HG03095 (cell line): ENCODE data around the gene MAX.

ENCODE experiments used
- ATAC-seq: cut with Tn5 transposase; IDR thresholded peaks from one replicate; pipeline ENCODE4 v1.9.1; 2021; ENCODE audit warnings: moderate library complexity; ENCODE audit not compliant: unreplicated experiment

The MAX gene, protein sequence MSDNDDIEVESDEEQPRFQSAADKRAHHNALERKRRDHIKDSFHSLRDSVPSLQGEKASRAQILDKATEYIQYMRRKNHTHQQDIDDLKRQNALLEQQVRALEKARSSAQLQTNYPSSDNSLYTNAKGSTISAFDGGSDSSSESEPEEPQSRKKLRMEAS

DNA sequence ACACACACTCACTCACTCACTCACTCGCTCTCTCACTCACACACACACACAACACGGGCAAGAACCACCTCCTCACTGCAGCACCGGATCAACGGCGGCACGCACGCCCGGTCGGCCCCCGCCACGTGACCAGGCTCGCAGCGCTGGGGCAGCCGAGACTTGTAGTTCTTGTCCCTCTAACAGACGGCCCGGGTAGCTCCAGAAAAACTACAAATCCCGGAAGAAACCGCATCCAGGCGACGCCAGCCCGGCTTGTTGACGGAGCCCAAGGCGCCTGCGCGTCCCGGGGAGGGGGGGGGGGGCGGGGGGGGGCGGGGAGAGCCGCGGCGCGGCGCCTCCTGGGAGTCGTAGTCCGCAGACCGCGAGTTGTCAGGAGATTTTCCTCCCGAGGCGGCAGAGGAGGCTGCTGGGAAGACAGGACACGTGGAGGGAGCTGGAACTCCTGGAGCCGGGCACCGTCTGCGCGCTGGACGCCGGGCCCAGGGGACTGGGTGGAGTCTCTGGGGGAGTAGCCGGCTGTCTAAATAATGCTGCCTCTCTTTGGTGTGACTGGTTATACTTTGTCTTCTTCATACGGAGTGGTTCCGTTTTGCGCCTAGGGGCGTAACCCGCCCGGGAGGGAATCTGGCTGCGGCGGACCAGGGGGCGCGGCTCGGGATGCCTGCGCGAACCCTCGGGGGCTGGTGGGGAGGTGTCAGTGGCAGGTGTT, at the start of gene MAX:
TSS of gene MAX (minus strand) at position 77 of the 709 bp plus-strand sequence. CDS start 178 bp downstream, outside the sequence.
- ATAC-seq, result peak; percentile 83

DNA sequence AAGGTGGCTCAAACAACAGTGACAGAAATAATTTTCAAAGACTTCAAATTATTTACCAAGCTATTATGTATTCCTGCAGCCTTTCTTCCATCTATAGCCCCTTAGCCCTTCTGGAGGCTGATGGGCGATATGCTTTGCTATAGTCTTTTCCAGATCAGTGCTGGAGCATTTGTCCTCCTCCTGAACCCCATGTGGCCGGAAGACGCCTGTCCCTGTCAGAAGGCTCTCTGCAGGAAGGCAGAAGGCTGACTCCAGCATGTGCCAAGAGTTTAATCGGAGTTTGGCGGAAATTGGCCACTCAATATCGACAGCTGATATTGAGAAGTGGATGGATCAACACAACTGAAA, 49.3 kb upstream of the MAX start:
- no peak for ATAC-seq

DNA sequence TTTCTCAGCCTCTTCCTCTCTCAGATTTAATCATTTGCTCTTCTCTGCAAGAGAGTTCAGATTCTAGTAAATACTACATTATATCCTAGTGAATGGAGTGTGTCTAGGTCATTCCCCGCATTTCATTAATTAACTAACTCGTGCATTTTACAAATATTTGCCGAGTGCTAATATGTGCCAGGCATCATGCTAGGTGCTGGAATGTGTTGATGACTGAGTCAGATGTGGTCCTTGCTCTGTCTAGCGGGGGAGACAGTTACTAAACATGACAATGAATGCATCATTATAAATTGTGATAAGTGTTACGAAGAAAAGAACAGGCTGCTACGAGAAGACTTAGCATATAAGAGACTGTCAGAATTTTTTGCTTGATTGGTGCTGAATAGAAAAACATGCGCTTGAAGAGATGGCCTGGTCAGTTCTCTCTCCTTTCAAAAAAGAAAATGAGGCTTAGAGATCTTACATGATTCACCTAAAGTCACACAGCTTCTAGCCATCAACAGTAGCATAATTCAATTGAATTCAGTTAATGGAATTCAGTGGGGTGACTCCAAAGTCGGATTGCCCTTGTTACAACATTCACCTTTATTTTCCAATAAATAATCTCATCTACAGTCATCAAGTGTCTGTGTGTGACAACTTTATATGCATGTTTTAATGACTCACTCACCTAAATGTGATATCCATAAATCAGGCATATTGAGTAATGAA, 48.7 kb upstream of the MAX start:
- no peak for ATAC-seq

DNA sequence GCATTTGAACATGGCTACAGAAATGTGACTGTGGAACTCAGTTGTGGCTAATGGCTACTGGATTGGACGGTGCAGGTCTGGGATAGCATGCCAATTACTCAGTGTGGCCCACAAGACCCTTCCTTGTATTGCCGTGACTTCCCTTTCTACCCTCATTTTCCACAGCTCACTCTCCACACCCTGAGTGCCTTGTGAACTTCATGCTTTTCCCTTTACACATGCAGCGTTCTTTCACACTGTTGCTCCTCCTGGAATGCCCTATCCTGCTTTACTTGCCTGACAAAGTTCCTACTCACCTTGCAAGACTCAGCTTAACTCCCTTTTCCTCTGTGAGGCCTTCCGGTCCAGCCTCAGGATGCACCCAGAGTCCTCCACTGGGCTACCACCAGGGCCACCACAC, 46.8 kb upstream of the MAX start:
- ATAC-seq, result no peak

DNA sequence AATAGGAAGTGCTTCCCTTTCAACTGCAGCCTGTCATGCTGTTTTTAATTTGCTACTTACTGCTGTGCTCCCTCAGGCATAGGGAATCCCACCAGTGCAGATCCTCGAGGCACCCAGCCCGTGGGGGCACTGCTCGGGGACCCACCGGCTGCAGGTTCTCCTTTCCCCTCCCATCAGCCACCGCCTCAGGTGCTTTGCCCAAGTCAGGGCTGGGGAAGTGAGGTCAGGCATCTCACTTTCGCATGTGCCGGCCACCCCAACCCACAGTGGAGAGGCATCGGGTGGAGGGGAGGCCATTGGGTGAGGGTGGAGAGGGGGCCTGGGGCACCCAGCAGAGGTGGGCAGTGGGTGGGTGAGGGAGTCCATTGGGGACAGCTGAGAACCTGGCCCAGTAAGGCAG, 41.9 kb upstream of the MAX start:
- no peak for ATAC-seq

DNA sequence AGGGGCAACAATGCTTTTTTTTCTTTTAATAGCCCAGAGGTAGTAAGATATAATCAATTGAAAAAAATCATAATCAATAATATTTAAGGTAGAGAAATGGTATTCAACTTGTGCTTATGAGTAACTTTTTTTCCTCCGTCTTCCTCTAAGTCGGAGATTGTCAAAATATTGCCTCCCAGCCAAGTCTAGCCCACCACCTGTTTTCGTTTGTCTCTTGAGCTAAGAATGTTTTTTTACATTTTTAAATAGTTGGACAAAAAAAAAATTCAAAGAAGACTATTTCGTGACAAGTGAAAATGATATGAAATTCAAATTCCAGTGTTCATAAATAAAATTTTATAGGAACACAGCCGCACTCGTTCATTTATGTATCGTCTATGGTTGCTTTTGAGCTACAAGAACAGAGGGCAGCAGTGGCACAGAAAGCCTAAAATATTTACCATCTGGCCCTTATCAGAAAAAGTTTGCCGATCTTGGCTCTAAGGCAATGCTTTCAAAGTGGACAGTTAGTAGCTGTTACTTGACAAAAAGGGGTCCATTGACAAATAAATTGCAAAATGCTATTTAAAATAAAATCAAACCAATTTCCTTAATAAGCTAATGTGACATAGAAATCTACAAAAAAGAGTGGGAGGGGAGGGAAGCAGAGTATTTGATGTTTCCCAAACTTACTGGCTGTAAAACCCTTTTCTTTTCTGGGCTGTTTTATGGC, 40.8 kb upstream of the MAX start:
- no peak for ATAC-seq

DNA sequence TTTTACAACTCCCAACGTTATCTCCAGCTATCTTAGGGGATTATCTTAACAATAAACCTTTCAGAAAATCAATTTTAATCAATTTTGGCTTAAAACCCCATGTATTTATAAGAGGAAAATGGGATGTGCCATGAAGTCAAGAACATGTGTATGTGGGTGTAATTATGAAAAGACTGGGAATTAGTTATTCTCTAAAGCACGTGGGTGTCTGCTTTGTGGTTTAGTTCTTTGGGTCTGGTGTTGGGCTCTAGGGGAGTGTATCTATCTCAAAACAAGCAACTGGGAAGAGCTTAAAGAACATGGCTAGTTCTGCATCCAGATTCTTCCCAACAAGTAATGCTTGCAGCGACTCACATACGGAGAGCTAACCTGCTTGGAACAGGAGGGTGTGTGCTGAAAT, 40.1 kb upstream of the MAX start:
- ATAC-seq, result no peak

DNA sequence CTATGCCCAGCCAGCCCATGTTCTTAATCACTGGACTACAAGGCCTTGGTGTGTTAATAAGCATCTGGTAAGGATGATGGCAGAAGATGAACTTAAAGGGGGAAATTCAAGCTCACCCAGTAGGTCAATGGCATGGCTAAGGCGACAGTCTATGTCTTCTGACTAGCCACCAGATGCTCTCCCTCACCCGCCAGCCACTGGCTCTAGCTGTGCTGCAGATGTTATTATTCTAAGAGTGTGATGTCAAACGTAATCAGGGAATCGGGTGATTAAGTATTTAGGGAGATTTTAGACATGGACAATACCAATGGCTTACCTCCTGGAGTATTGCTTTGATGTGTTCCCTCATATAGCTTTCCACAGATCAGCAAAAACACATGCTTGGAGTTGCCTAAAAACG, 39.2 kb upstream of the MAX start:
- ATAC-seq, result no peak

DNA sequence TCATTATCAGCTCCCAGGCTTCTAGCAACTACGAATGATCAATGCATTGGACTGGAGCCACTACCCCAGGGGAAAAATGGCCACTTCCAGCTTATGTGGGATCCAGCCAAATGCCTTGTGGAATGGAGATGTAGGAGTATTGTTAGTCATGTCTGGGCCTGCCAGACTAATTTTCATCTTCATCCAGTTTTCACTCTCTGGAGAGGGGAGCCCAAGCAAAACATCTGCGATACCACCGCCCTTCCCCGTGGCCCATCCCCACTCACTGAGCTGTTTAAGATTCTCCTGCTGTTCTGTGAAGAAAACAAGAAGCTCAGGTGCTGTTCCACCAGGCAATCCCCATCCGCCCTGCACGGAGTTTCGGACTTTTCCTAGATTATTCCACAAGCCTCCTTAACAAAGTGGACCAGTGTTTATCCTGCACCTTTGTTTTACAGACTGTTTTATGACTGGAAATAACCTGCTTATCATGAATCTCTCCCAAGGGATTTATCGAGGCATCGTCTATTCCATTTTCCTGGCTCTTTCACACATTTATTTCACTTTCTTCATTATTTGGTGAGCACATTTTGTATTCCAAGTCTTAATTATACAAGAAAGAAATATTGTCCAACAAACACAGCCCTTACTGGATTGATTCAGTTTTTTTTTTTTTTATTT, 35.5 kb upstream of the MAX start:
- ATAC-seq, result no peak

DNA sequence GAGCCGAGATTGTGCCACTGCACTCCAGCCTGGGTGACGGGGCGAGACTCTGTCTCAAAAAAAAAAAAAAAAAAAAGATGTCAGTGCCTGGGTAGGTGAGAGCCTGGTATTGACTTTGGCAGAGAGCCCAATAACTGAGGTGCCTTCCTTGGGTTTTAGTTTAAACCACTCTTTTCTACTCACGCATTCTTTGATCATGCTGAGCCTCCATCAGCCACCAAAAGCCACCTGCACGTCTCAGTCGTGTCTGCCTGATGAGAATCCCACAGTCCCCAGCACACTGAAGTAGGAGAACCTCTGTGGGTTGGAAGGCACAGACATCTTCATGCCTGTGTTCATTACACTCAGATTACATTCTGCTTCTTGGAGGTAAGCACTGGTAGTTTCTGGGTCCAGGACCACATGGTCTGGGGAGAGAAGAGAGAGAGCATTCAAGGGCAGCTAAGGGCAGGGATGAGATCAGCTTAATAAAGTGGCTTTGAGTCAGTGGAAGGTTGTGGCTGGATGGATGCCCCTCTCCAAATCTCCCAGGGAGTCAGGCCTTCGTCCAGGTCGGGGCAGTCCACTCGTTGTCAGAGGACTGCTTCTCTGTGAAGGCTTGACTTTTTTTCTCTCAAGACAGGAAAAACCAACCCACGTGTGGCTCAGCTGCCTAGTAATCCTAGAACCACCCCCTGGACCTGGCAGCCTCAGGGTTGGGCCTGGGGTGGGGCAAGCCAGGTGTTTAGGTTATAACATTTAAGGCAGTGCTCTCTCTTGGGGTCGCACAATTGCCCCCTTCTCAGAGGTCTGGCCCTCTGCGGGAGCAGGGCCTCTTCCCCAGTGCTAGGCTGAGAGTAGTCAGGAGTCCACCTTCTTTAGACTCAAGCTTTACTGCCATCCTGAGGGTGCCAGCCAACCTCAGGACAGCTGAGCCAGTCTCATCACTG, 32.6 kb upstream of the MAX start:
- ATAC-seq, result no peak

DNA sequence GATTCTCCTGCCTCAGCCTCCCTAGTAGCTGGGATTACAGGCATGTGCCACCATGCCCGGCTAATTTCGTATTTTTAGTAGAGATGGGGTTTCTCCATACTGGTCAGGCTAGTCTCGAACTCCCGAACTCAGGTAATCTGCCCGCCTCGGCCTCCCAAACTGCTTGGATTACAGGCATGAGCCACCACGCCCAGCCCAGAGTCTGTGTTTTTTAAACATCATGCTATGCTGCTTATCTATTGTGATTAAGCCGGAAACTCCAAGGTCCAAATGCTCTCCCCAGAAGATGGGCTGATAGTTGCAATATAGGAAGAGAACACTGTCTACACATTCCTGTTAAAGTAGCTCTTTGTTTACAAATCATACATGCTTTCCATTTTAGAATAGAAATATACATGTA, 30.5 kb upstream of the MAX start:
- no peak for ATAC-seq

DNA sequence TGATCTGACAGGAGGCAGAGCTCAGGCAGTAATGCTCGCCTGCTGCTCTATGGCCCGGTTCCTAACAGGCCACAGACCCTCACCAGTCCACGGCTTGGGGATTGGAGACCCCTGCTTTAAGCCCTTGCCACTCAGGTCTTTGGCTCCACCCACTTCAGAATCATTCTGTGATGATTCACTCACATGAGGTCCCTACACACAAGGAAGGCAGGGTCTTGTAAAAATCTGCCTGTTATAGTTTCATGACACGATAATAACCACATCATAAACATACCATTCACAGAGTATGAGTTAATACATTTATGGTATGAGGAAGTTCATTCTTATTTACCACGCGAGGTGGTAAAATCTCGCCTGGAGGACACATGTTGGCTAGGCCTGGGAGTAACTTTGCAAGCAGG, 29.0 kb upstream of the MAX start:
- ATAC-seq, result no peak

DNA sequence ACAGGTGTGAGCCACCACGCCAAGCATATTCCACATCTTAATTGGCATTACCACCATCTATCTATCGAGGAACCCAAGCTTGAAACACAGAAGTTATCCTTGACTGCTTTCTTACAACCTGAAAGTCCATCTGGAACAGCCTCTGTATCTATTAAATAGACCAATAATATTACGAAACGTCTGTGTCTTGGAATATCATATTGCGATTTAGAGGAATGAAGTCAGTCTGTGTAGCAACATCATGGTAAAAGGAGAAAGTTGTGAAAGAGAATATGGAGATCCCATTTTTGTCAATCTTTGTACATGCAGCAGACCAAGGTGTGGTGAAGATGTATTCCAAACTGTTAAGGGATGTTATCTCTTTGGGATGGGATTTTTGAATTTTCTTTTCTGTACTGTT, 25.8 kb upstream of the MAX start:
- no peak for ATAC-seq

DNA sequence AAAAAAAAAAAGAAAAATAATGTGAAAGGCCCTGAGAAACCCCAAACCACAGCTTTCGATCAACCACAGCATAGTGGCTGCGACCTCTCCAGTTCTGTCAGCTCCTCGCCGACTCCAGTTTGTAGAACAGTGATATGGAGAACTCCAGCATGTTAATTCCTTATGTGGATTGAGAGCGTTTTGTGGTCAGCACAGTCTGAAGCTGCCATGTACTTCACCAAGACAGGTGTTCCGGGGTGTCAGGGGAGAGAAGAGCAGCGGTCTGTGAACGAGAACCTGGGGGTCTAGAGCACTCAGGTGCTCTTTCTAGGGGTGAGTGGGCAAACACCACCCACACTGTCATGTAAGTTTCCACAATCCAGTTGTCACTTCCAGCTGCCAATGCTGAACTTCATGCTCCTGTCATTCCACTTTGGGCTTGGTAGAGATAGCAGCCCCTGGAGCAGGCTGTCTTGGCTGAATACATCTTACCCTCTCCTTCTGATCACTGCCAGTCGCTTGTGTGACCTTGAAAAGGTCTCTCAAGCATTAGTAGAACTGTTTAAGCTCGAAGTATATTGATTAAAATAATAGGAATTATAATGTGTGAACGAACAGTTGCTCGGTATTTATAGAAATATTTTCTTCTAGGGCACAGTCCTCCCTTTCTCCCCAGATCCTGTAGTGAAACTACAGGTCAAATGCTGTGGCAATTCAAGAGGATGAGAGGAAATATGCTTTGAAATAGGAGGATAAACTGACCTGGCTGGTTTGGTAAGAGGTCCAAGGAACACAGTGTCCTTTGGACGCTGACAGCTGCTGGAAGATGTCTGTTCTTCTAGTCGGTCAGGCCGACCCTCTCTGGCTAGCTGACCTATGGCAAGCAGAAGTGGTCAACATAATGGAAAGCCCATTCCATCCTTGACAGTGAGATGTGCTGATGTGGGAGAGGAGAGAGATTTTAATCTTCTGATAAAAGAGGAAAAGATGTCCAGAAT, 15.7 kb upstream of the MAX start:
- no peak for ATAC-seq

DNA sequence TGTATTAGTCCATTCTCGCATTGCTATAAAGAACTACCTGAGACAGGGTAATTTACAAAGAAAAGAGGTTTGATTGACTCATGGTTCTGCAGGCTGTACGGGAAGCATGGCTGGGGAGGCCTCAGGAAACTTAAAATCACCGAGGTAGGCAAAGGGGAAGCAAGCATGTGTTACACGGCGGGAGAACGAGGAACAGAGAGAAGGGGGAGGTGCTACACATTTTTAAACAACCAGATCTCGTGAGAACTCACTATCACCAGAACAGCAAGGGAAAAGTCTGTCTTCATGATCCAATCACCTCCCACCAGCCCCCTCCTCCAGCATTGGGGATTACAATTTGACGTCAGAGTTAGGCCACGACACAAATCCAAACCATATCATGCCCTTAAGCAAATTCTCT, 13.3 kb upstream of the MAX start:
- no peak for ATAC-seq

DNA sequence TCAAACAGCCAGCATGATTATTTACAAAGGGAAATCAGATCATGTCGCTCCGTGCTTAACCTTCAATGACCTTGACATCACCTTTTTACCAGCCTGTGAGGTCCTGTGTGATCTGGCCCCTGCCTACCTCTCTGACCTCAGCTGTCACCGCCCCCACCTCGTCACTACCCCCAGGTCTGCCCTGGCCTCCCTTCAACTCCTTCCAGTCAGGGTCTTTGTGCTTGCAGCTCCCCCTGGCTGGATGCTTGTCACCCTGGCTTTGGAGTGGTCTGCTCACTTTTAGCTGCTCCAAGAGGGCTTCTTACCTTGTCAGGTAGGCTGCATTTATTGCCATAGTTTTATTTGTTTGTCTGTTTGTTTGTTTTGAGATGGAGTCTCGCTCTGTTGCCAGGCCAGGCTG, 8.2 kb upstream of the MAX start:
- ATAC-seq, result no peak

DNA sequence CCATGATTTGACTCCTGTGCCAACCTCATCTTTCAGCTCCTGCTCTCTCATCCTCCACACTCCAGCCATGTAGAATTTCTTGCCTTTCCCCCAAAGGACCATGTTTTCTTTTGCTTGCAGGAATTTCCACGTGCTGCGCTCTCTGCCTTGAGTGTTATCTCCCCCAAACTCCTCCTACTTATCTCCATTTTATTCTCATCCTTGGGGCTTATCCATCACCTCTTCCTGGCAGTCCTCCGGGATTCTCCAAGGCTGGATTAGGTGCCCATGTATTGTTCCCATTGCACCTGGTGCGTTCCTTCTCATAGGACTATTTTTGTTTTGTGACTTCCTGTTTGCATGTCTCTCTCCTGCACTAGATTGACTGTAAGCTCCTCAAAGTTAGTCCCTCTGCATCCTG, 7.0 kb upstream of the MAX start:
- no peak for ATAC-seq

DNA sequence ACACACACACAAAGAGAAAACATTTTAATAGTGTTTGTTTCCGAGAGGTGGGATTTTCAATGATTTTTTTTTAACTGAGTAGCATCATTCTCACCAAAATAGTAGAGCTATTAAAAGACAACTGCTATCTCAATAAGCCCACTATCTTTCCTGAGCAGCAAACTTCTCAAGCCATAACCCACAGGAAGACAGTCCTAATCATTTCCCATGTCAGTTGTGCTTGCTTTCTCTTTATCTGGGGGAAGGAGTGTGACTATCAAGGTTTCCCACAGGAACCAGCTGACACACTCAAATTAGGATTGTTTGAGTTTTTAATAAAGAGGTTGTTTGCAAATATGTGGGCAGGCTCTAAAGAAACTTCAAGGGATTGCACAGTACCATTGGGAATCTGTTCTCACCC, 4.9 kb upstream of the MAX start:
- ATAC-seq, result no peak

DNA sequence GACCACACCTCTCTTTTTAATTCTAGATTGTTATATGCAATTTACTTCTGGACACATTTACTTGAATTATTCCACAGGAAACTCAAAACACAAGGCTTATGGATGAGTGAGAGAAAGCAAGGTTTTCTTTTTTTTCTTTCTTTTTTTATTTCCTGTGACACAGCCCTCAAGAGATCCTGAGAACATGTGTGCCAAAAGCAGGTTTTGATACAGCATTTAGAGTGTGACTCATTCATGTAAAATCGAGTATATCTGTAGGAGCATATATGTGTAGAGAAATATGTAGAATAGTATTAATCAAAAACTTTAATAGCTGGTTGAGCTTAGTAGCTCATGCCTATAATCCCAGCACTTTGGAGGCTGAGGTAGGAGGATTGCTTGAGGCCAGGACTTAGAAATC, 4.4 kb upstream of the MAX start:
- ATAC-seq, result no peak
